CD4-positive, alpha-beta T cell treated with Interferon gamma for 1 hour (primary cell): ENCODE measurements around the gene POMGNT1.

Source experiments
- DNase-seq: peaks from one replicate; pipeline ENCODE4 v3.0.0-alpha.2; 2020

The POMGNT1 gene

DNA sequence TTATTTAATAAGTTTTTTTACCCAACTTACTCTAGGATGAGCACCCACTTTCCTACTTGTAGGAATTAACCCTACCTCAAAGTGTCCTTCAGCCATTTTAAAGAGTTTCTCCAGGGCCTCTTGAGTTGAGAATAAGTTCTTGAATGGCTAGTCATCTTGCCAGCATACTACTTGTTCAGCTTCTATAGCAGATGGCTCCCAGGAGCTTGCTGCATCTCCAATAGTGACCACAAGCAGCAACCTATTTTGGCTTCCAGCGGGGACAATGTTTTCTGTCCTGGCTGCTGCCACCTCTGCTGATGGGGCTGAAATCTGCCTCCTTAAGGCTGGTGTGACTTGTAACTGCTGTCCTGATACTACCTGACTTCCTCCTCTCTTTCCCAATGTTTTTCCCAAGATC is 45.0 kb downstream of the POMGNT1 start:
- DNase-seq: no peak

DNA sequence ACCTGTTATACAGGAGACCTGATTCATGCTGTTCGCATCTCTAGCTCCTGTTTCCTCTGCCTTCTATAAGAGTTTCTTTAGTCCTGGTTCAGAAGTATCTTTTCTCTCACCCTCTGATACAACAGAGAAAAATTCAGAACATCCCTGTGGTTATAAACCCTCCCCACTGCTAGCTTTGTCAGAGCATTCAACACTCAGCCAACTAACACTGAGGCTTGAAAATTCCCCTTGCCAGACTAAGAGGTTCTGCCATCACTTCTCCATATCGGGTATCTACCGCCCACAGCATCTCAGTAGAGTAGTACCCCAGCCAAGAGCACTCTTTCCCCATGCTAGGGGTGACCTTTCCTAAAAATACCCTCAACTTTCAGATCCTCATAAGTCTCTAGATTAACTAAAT is 46.2 kb downstream of the POMGNT1 start:
- DNase-seq: no peak

DNA sequence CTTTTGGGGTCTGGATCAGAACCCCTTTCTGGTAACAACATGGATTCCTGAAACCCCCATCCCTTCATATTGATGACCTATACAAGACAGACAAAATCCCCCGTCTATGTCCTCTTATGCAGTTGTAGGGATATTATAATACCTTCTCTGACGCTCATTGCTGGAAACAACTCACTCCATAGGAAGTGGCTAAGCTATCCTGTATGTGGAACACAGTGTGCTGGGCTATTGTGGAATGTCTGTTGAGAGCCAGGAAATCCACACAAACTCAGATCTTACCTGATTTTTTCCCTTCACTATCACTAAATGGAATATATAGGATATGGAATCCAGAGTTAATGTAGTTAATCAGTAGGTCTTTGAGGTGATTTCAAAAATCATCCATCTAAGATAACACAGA is 48.1 kb downstream of the POMGNT1 start:
- DNase-seq: no peak

DNA sequence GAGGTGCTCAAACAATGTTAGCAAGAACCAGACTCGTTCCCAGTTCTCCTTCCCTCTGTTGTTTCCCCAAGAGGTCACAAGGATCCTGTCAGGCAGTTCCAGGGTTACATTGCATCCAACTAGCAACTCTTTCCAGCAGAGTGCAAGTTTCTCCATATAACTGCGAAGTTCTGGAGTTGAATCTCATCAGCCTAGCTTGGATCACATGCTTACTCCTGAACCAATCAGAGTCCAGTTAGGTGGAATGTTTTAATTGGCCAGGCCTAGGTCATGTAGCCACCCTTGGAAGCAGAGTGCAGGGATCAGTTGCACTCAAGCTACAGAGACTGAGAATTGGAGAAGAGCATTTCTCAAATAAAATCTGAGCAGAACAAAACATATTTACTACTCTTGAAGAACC is 49.9 kb downstream of the POMGNT1 start:
- DNase-seq: no peak
